HG02870 (cell line): Measurements from ENCODE around the gene KLK14.

Source experiments
- ATAC-seq: cut with Tn5 transposase; IDR thresholded peaks from one replicate; pipeline ENCODE4 v1.9.1; 2021; ENCODE audit warnings: mild to moderate bottlenecking, moderate library complexity; ENCODE audit not compliant: unreplicated experiment

The KLK14 gene

GRCh38 chr19:51089786-51090185, 7.1 kb upstream of the KLK14 start:
- no peak for ATAC-seq

- ATAC-seq = no peak
These were observed 3.6 kb upstream of the KLK14 start for GRCh38 chr19:51086153-51086850.

- no peak for ATAC-seq
These were observed 1.8 kb upstream of the KLK14 start for GRCh38 chr19:51084505-51084904.

GRCh38 chr19:51083783-51084182, 1.1 kb upstream of the KLK14 start:
- no peak for ATAC-seq

GRCh38 chr19:51083181-51083580, 494 bp upstream of the KLK14 start:
- ATAC-seq = no peak

- no peak for ATAC-seq
These were observed 1.2 kb downstream of the KLK14 start for GRCh38 chr19:51081476-51081875.

GRCh38 chr19:51079481-51080110, 3.1 kb downstream of the KLK14 start:
- no peak for ATAC-seq

GRCh38 chr19:51078731-51079130, 4.0 kb downstream of the KLK14 start:
- ATAC-seq = no peak

- no peak for ATAC-seq
These were observed 4.6 kb downstream of the KLK14 start for GRCh38 chr19:51078104-51078503.

- ATAC-seq = no peak
These were observed 6.0 kb downstream of the KLK14 start for GRCh38 chr19:51076631-51077213.

- ATAC-seq = no peak
These were observed 6.7 kb downstream of the KLK14 start for GRCh38 chr19:51075998-51076397.

GRCh38 chr19:51071095-51071405, 11.6 kb downstream of the KLK14 start:
- ATAC-seq = no peak

GRCh38 chr19:51070334-51071094, 12.2 kb downstream of the KLK14 start:
- ATAC-seq = no peak

- no peak for ATAC-seq
These were observed 16.1 kb downstream of the KLK14 start for GRCh38 chr19:51066393-51067186.

- no peak for ATAC-seq
These were observed 17.3 kb downstream of the KLK14 start for GRCh38 chr19:51065221-51065960.

- ATAC-seq = no peak
These were observed 18.0 kb downstream of the KLK14 start, which contains the start of gene KLK13 for GRCh38 chr19:51064534-51065220. Gene KLK13, minus strand, starts transcription at chr19:51065092. Its CDS starts 25 bp downstream, at chr19:51065067.

GRCh38 chr19:51063664-51064063, 19.0 kb downstream of the KLK14 start:
- no peak for ATAC-seq

- ATAC-seq = no peak
These were observed 21.7 kb downstream of the KLK14 start for GRCh38 chr19:51060973-51061372.

- no peak for ATAC-seq
These were observed 22.4 kb downstream of the KLK14 start for GRCh38 chr19:51060336-51060735.

- ATAC-seq = no peak
These were observed 23.0 kb downstream of the KLK14 start for GRCh38 chr19:51059715-51060114.
